Activated CD8-positive, alpha-beta memory T cell treated with anti-CD3 and anti-CD28 coated beads, Interleukin-2, amount 50 U/mL, for 1 hour (primary cell): ENCODE data around the gene ZBTB14.

ENCODE experiments used
- DNase-seq: peaks from one replicate; pipeline ENCODE4 v3.0.0-alpha.2; 2020; ENCODE audit errors: extremely low read depth

The ZBTB14 gene

GRCh38 chr18:5288517-5288935 is 7.0 kb downstream of the ZBTB14 start:
- DNase-seq, result no peak

- DNase-seq, result no peak
These were observed 7.7 kb downstream of the ZBTB14 start for GRCh38 chr18:5287854-5288253.

- no peak for DNase-seq
These were observed 9.0 kb downstream of the ZBTB14 start for GRCh38 chr18:5286525-5286924.

GRCh38 chr18:5285326-5285725 is 10.2 kb downstream of the ZBTB14 start:
- DNase-seq, result no peak

GRCh38 chr18:5284808-5285207 is 10.7 kb downstream of the ZBTB14 start:
- DNase-seq, result no peak

GRCh38 chr18:5282770-5283169 is 12.8 kb downstream of the ZBTB14 start:
- DNase-seq, result no peak

GRCh38 chr18:5276947-5277346 is 18.6 kb downstream of the ZBTB14 start:
- DNase-seq, result no peak

- no peak for DNase-seq
These were observed 19.7 kb downstream of the ZBTB14 start for GRCh38 chr18:5275872-5276271.

GRCh38 chr18:5268874-5269273 is 26.7 kb downstream of the ZBTB14 start:
- no peak for DNase-seq

- no peak for DNase-seq
These were observed 28.8 kb downstream of the ZBTB14 start for GRCh38 chr18:5266721-5267120.

GRCh38 chr18:5253910-5254309 is 41.6 kb downstream of the ZBTB14 start:
- DNase-seq, result no peak

GRCh38 chr18:5251117-5251516 is 44.4 kb downstream of the ZBTB14 start:
- DNase-seq, result no peak

- no peak for DNase-seq
These were observed 44.9 kb downstream of the ZBTB14 start for GRCh38 chr18:5250603-5251002.

GRCh38 chr18:5244941-5245340 is 50.6 kb downstream of the ZBTB14 start:
- DNase-seq, result no peak

GRCh38 chr18:5239447-5239846 is 56.1 kb downstream of the ZBTB14 start:
- DNase-seq, result no peak
